HL-60 (cell line): ENCODE data around the gene SHISA8.

Experiments used
- DNase-seq, 2 experiments: peaks; one replicate each; pipeline ENCODE4 v3.0.0-alpha.2; 2010 to 2020; ENCODE audit warnings: low read depth in 1 of 2, low spot score in 1 of 2
- H3K27ac ChIP-seq: fragments of 250-450 bp; sonication (Bioruptor Pico); replicated peaks from 2 replicates; pipeline ENCODE4 v1.5.1; 2020; ENCODE audit warnings: mild to moderate bottlenecking, moderate library complexity
- H3K27me3 ChIP-seq: fragments of 250-450 bp; sonication (Bioruptor Pico); 2 replicates; pipeline ENCODE4 v1.5.1; 2021; ENCODE audit warnings: mild to moderate bottlenecking, moderate library complexity; ENCODE audit not compliant: insufficient read depth, poor library complexity, severe bottlenecking
- H3K4me3 ChIP-seq: replicated peaks from 2 replicates; pipeline ENCODE4 v1.5.1; 2011; ENCODE audit warnings: mild to moderate bottlenecking, control low read depth, low read length; ENCODE audit not compliant: insufficient read depth
- GABPA ChIP-seq: IDR thresholded peaks from 2 replicates; pipeline ENCODE4 v1.6.1; 2012; ENCODE audit warnings: low read depth
- POLR2AphosphoS5 ChIP-seq: IDR thresholded peaks from 2 replicates; pipeline ENCODE4 v1.6.1; 2012; ENCODE audit warnings: low read depth
- SPI1 ChIP-seq: IDR thresholded peaks from 2 replicates; pipeline ENCODE4 v1.6.1; 2012; ENCODE audit warnings: low read depth, mild to moderate bottlenecking, borderline replicate concordance
- long read RNA-seq: library from polyadenylated mRNA; unstranded; transcript quantifications from one replicate; pipeline ENCODE4 v2.0.0, GENCODE V29; 2020
- TF ChIP-seq, protein P1 (sequence below): IDR thresholded peaks from 2 replicates; pipeline ENCODE4 v1.6.1; 2012; ENCODE audit warnings: low read depth; ENCODE audit not compliant: insufficient replicate concordance
- TF ChIP-seq, protein P2 (sequence below): IDR thresholded peaks from one replicate; pipeline ENCODE4 v1.5.1; 2011; ENCODE audit warnings: low read length, control low read depth, inconsistent platforms; ENCODE audit not compliant: insufficient read depth

SHISA8 gene
- long read RNA-seq, result 0 reads

DNA sequence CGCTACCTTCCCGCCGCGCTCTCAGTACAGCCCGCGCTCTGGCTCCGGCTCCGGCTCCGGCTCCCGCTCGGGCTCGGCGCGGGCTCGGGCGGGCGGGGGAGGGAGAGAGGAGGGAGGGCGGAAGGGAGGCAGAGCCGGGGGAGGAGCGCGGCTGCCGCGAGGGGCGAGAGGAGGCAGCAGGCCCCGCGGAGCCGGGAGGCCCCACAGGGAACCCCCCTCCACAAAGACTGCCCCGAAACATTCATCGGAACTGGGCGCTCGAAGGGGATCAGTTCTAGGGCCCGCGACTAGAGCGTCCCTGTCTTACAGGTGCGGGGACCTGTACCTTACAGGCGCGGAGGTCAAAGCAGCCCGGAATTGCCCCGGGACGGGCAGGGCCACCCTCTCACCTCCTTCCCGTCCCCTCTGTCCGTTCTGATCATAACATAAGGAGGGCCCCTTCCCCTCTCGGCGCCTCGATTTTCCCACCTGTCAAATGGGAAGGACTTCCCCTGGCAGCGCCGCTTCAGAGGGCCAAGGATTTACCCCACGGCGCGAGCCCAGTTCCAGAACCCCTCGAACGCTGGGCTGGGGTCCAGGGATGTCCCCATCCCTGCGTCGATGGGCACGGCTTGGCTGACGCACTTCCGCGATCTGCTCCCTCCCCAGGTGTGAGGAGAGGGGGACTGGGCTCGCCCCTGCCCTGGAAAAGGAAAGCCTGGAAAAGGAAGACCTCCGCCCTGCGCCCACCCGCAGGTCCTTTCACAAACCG is at the start of gene SHISA8:
Gene SHISA8, minus strand, starts transcription at position 40 of the 751 bp plus-strand sequence. CDS start 407 bp downstream, outside the sequence.
- peak within 1 kb of the TSS; percentile 10; the same call in 1 of the 2 replicates for H3K4me3 ChIP-seq
- TF ChIP-seq GABPA (no peak), POLR2AphosphoS5 (no peak), SPI1 (no peak)
- TF ChIP-seq, protein P1, sequence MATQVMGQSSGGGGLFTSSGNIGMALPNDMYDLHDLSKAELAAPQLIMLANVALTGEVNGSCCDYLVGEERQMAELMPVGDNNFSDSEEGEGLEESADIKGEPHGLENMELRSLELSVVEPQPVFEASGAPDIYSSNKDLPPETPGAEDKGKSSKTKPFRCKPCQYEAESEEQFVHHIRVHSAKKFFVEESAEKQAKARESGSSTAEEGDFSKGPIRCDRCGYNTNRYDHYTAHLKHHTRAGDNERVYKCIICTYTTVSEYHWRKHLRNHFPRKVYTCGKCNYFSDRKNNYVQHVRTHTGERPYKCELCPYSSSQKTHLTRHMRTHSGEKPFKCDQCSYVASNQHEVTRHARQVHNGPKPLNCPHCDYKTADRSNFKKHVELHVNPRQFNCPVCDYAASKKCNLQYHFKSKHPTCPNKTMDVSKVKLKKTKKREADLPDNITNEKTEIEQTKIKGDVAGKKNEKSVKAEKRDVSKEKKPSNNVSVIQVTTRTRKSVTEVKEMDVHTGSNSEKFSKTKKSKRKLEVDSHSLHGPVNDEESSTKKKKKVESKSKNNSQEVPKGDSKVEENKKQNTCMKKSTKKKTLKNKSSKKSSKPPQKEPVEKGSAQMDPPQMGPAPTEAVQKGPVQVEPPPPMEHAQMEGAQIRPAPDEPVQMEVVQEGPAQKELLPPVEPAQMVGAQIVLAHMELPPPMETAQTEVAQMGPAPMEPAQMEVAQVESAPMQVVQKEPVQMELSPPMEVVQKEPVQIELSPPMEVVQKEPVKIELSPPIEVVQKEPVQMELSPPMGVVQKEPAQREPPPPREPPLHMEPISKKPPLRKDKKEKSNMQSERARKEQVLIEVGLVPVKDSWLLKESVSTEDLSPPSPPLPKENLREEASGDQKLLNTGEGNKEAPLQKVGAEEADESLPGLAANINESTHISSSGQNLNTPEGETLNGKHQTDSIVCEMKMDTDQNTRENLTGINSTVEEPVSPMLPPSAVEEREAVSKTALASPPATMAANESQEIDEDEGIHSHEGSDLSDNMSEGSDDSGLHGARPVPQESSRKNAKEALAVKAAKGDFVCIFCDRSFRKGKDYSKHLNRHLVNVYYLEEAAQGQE, result no peak
- TF ChIP-seq, protein P2, sequence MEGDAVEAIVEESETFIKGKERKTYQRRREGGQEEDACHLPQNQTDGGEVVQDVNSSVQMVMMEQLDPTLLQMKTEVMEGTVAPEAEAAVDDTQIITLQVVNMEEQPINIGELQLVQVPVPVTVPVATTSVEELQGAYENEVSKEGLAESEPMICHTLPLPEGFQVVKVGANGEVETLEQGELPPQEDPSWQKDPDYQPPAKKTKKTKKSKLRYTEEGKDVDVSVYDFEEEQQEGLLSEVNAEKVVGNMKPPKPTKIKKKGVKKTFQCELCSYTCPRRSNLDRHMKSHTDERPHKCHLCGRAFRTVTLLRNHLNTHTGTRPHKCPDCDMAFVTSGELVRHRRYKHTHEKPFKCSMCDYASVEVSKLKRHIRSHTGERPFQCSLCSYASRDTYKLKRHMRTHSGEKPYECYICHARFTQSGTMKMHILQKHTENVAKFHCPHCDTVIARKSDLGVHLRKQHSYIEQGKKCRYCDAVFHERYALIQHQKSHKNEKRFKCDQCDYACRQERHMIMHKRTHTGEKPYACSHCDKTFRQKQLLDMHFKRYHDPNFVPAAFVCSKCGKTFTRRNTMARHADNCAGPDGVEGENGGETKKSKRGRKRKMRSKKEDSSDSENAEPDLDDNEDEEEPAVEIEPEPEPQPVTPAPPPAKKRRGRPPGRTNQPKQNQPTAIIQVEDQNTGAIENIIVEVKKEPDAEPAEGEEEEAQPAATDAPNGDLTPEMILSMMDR, result no peak
- peaks cover 64% of the 10 kb centered on the region for H3K27me3 ChIP-seq
- H3K27ac ChIP-seq, result no peak within 1 kb of the TSS
- DNase-seq, result peak in 1 of 2 experiments; percentile 20

DNA sequence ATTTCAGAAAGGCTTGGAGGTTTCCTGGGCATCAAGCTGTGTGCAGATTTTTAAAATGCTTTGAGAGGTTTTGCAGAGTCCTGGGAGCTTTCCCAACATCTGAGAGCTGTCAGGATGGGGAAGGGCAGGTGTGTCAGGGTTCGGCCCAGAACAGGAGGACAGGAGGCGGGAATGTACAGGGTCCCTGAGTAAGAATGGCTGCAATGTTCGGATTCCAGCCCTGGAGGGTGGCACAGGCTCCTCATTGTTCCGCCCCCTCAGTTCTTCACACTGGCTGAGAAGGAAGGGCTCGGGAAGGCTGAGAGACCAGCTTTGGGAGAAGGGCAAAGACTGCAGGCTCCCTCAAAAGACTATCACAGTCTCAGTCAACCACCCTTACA is 49.2 kb upstream of the SHISA8 start:
- TF ChIP-seq SPI1 (no peak), GABPA (no peak), POLR2AphosphoS5 (no peak)
- TF ChIP-seq, protein P2, result no peak
- TF ChIP-seq, protein P1, result no peak
- Histone ChIP-seq H3K27me3 (no peaks in the 10 kb centered on the region), H3K4me3 (no peak overlapping the region), H3K27ac (no peak overlapping the region)
- no peak for DNase-seq

DNA sequence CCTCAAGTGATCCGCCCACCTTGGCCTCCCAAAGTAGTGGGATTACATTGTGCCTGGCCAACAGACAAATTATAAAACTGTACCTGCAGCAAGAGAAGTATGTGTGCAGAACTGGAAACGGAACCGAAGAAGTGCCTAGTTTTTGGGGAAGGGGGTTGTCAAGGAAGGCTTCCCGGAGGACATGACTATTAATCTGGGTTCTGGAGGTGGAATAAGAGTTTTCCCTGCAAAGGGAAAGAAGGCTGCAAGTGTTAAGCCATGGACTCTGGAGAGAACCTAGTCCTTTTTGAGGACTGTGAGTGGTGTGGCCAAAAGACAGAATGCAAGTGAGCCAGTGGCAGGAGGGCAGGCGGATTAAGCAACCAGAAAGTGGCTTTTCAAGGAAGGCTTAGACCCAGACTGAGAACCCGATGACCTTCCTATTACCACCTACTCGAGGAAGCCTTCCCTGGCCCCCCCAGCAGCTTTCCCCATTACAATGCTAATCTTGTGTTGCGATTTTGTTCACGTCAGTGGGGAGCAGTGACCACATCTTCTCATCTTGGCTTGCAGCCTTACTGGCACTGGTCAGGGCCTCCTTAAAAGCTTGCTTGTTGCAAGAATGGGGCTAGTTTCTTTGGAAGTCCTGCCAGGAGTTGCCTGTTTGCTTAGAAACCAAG is 48.7 kb upstream of the SHISA8 start:
- no peak overlapping the region for H3K27ac ChIP-seq
- DNase-seq, result peak in 1 of 2 experiments; percentile 21
- TF ChIP-seq SPI1, result no peak
- TF ChIP-seq GABPA, result no peak
- TF ChIP-seq, protein P2, result no peak
- no peaks in the 10 kb centered on the region for H3K27me3 ChIP-seq
- H3K4me3 ChIP-seq, result no peak overlapping the region
